MM.1S (cell line): ENCODE measurements around the gene NUAK2.
A peak's percentile ranks its signal among the peaks of the same experiment; 100 is the strongest.

Experiments used
- DNase-seq: peaks from one replicate; pipeline ENCODE4 v3.0.0-alpha.2; 2015
- H2AFZ ChIP-seq: fragments of 300-600 bp; sonication (generic); 2 replicates; pipeline ENCODE4 v1.6.0; 2016; ENCODE audit warnings: antibody characterized with exemption, low read length
- H3F3A ChIP-seq: fragments of 300-600 bp; sonication (generic); 2 replicates; pipeline ENCODE4 v1.6.1; 2016; ENCODE audit warnings: mild to moderate bottlenecking, antibody characterized with exemption, low read length, moderate library complexity, mixed read lengths; ENCODE audit not compliant: insufficient read depth
- H3K27ac ChIP-seq: fragments of 300-600 bp; sonication (generic); 2 replicates; pipeline ENCODE4 v1.5.1; 2016; ENCODE audit warnings: mild to moderate bottlenecking, low read length
- H3K27me3 ChIP-seq: fragments of 300-600 bp; sonication (generic); replicated peaks from 2 replicates; pipeline ENCODE4 v1.6.0; 2016; ENCODE audit warnings: low read length; ENCODE audit not compliant: insufficient read depth
- H3K36me3 ChIP-seq: fragments of 300-600 bp; sonication (generic); replicated peaks from 2 replicates; pipeline ENCODE4 v1.6.1; 2016; ENCODE audit warnings: mild to moderate bottlenecking, low read length, mixed read lengths; ENCODE audit not compliant: insufficient read depth
- H3K4me1 ChIP-seq: fragments of 300-600 bp; sonication (generic); 2 replicates; pipeline ENCODE4 v1.6.1; 2016; ENCODE audit warnings: low read length, mixed read lengths
- H3K4me2 ChIP-seq: fragments of 300-600 bp; sonication (generic); 2 replicates; pipeline ENCODE4 v1.6.0; 2016; ENCODE audit warnings: low read depth, low read length
- H3K4me3 ChIP-seq: fragments of 300-600 bp; sonication (generic); 2 replicates; pipeline ENCODE4 v1.5.1; 2016; ENCODE audit warnings: low read length, mixed read lengths
- H3K79me2 ChIP-seq: fragments of 300-600 bp; sonication (generic); 2 replicates; pipeline ENCODE4 v1.6.1; 2016; ENCODE audit warnings: mixed run types, low read length, mixed read lengths
- H3K9ac ChIP-seq: fragments of 300-600 bp; sonication (generic); 2 replicates; pipeline ENCODE4 v1.6.1; 2016; ENCODE audit warnings: low read length, mixed read lengths
- H3K9me2 ChIP-seq: fragments of 300-600 bp; sonication (generic); replicated peaks from 2 replicates; pipeline ENCODE4 v1.6.1; 2016; ENCODE audit warnings: mild to moderate bottlenecking, low read length, mixed read lengths; ENCODE audit not compliant: insufficient read depth
- H3K9me3 ChIP-seq: fragments of 300-600 bp; sonication (generic); replicated peaks from 2 replicates; pipeline ENCODE4 v1.6.1; 2016; ENCODE audit warnings: mild to moderate bottlenecking, low read length, mixed read lengths; ENCODE audit not compliant: insufficient read depth
- H4K20me1 ChIP-seq: fragments of 300-600 bp; sonication (generic); 2 replicates; pipeline ENCODE4 v1.6.1; 2016; ENCODE audit warnings: mild to moderate bottlenecking, low read length, moderate library complexity, mixed read lengths; ENCODE audit not compliant: insufficient read depth
- EZH2 ChIP-seq: fragments of 300-600 bp; sonication (generic); optimal IDR thresholded peaks from 2 replicates; pipeline ENCODE3; 2017; ENCODE audit warnings: low read depth, mild to moderate bottlenecking, antibody characterized with exemption, low read length, mixed read lengths
- EZH2phosphoT487 ChIP-seq: fragments of 300-600 bp; sonication (generic); IDR thresholded peaks from 2 replicates; pipeline ENCODE4 v1.6.1; 2018; ENCODE audit warnings: antibody characterized with exemption, low read length
- TF ChIP-seq, protein P1 (sequence below): fragments of 300-600 bp; sonication (generic); IDR thresholded peaks from 2 replicates; pipeline ENCODE4 v1.5.1; 2016; ENCODE audit warnings: antibody characterized with exemption, low read length, mixed read lengths

Gene NUAK2

DNA sequence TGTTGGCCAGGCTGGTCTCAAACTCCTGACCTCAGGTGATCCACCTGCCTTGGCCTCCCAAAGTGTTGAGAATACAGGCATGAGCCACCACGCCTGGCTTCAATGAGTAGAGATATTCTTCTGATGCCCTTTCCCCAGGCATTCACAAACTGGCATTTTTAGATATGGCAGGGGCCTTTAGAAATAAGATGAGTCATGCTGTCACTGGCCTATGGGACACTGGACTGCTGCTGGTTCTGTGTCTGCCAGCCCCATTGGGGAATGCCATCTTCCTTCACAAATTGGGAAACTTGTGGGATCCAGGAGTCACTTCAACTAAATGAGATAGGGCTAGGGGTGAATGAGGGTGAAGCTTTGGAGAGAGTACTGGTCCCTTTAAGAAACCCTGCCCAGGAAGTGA lies 19.1 kb upstream of the NUAK2 start:
- Histone ChIP-seq H3K27me3 (0 out of 2 replicates have a peak, but pooled peaks cover 4% of the 10 kb centered on the region), H3K79me2 (no peaks in the 10 kb centered on the region), H4K20me1 (no peaks in the 10 kb centered on the region), H2AFZ (peak overlapping the region; percentile 76), H3K36me3 (no peaks in the 10 kb centered on the region), H3K9me3 (no peaks in the 10 kb centered on the region), H3F3A (no peaks in the 10 kb centered on the region), H3K9me2 (no peaks in the 10 kb centered on the region), H3K4me2 (peak overlapping the region; percentile 2; the same call in 1 of the 2 replicates), H3K27ac (no peak overlapping the region), H3K9ac (no peak overlapping the region), H3K4me3 (no peak overlapping the region), H3K4me1 (peaks cover 9% of the 10 kb centered on the region)
- TF ChIP-seq EZH2 (no peak), EZH2phosphoT487 (no peak)
- TF ChIP-seq, protein P1, sequence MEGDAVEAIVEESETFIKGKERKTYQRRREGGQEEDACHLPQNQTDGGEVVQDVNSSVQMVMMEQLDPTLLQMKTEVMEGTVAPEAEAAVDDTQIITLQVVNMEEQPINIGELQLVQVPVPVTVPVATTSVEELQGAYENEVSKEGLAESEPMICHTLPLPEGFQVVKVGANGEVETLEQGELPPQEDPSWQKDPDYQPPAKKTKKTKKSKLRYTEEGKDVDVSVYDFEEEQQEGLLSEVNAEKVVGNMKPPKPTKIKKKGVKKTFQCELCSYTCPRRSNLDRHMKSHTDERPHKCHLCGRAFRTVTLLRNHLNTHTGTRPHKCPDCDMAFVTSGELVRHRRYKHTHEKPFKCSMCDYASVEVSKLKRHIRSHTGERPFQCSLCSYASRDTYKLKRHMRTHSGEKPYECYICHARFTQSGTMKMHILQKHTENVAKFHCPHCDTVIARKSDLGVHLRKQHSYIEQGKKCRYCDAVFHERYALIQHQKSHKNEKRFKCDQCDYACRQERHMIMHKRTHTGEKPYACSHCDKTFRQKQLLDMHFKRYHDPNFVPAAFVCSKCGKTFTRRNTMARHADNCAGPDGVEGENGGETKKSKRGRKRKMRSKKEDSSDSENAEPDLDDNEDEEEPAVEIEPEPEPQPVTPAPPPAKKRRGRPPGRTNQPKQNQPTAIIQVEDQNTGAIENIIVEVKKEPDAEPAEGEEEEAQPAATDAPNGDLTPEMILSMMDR, result no peak
- DNase-seq, result no peak

DNA sequence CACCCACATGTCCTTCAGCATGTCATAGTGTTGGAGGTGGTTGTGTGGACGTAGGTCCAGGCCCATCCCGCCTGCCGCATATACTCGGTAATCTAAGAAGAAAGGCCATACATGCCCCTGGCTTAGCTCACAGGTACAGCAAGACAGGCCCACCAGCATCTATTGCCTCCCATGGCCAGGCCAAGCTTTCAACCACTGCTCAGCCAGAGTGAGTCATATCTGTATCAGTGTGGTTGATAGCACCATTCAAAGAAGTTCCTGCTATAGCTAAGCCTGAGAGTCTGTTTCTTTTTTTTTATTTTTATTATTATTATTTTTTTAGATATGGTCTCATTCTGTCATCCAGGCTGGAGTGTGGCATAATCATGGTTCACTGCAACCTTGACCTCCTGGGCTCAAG lies 18.2 kb upstream of the NUAK2 start:
- no peaks in the 10 kb centered on the region for H4K20me1 ChIP-seq
- 0 out of 2 replicates have a peak, but pooled peaks cover 4% of the 10 kb centered on the region for H3K27me3 ChIP-seq
- no peaks in the 10 kb centered on the region for H3K9me2 ChIP-seq
- H3F3A ChIP-seq, result no peaks in the 10 kb centered on the region
- peaks cover 9% of the 10 kb centered on the region for H3K4me1 ChIP-seq
- no peaks in the 10 kb centered on the region for H3K36me3 ChIP-seq
- no peak overlapping the region for H3K9ac ChIP-seq
- H3K4me2 ChIP-seq, result no peak overlapping the region
- TF ChIP-seq EZH2phosphoT487 (no peak), EZH2 (no peak)
- TF ChIP-seq, protein P1, result no peak
- H2AFZ ChIP-seq, result no peak overlapping the region
- no peaks in the 10 kb centered on the region for H3K9me3 ChIP-seq
- H3K4me3 ChIP-seq, result no peak overlapping the region
- no peaks in the 10 kb centered on the region for H3K79me2 ChIP-seq
- no peak for DNase-seq
- no peak overlapping the region for H3K27ac ChIP-seq

DNA sequence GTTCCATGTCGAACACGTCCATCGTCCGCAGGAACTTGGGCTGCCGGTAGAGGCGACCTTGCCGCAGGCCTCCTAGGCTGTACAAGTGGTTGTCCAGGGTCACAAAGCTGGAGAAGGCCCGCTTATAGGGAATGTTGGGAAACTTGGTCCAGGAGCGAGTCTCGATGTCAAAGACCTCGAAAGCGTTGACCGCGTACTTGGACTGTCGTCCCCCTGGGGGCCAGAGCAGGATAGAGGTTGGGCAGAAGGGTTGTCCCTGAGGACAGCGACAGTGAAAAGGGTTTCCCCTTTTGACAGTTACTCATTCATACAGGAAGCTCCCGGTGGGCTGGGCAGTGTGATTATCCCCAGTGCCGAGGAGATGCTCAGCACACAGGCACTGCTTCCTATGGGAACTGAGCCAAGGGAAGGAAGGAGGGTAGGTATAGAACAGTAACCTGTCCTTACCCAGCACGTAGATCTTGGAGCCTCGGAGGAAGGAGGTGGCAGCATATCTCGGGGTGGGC lies 17.7 kb upstream of the NUAK2 start:
- Histone ChIP-seq H3K9me3 (no peaks in the 10 kb centered on the region), H3K4me1 (peaks cover 9% of the 10 kb centered on the region), H3K4me2 (no peak overlapping the region), H3F3A (no peaks in the 10 kb centered on the region), H3K4me3 (no peak overlapping the region), H3K27ac (no peak overlapping the region), H3K9me2 (no peaks in the 10 kb centered on the region), H3K36me3 (no peaks in the 10 kb centered on the region), H3K79me2 (no peaks in the 10 kb centered on the region), H3K9ac (no peak overlapping the region), H3K27me3 (0 out of 2 replicates have a peak, but pooled peaks cover 2% of the 10 kb centered on the region), H4K20me1 (no peaks in the 10 kb centered on the region), H2AFZ (no peak overlapping the region)
- TF ChIP-seq EZH2, result no peak
- TF ChIP-seq, protein P1, result no peak
- no peak for TF ChIP-seq EZH2phosphoT487
- no peak for DNase-seq
